D721Med (cell line): ENCODE data around the gene PRKCB.

Source experiments
- DNase-seq: peaks from one replicate; pipeline ENCODE4 v3.0.0; 2011; ENCODE audit warnings: low spot score; ENCODE audit not compliant: insufficient read length
- FAIRE-seq: peaks from 2 replicates; lab custom pipeline; 2011; peaks lifted over from hg19 to GRCh38; lab: Jason Lieb, UNC
- TF ChIP-seq, protein P1 (sequence below): IDR thresholded peaks from 2 replicates; pipeline ENCODE4 v1.5.1; 2012; ENCODE audit warnings: mild to moderate bottlenecking, control low read depth; ENCODE audit not compliant: insufficient read depth; ENCODE audit errors: missing control alignments

The PRKCB gene

DNA sequence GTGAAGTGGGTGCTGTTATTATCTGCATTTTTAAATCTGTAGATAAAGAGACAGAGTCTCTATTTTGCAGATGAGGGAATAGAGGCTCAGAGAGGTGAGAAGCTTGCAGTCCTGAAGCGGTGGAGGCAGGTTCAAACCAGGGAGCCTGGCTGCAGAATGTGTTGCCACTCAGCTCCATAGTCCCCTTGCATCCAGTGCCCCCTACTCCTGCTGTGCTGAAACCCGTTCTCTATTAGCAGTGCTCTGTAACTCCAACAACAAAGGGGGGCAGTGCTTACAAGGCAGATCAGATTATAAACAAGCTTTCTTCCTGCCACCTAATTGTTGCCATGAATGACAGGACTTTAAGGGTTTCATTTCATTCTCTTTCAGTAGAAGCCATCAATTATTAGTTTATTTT lies 302.2 kb downstream of the PRKCB start:
- FAIRE-seq = no peak
- TF ChIP-seq, protein P1, sequence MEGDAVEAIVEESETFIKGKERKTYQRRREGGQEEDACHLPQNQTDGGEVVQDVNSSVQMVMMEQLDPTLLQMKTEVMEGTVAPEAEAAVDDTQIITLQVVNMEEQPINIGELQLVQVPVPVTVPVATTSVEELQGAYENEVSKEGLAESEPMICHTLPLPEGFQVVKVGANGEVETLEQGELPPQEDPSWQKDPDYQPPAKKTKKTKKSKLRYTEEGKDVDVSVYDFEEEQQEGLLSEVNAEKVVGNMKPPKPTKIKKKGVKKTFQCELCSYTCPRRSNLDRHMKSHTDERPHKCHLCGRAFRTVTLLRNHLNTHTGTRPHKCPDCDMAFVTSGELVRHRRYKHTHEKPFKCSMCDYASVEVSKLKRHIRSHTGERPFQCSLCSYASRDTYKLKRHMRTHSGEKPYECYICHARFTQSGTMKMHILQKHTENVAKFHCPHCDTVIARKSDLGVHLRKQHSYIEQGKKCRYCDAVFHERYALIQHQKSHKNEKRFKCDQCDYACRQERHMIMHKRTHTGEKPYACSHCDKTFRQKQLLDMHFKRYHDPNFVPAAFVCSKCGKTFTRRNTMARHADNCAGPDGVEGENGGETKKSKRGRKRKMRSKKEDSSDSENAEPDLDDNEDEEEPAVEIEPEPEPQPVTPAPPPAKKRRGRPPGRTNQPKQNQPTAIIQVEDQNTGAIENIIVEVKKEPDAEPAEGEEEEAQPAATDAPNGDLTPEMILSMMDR = no peak
- no peak for DNase-seq

DNA sequence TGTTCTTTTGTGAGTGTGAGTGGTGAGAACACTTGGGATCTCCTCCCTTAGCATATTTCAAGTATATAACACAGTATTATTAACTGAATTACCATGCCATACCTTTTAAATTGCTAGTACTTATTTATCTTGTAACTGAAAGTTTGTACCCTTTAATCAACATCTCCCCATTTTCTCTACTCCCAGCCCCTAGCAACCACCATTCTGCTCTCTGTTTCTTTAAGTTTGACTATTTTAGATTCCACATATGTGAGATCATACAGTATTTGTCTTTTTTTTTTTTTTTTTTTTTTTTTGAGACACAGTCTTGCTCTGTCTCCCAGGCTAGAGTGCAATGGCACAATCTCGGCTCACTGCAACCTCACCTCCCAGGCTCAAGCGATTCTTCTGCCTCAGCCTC lies 302.8 kb downstream of the PRKCB start:
- DNase-seq (no peak), FAIRE-seq (no peak)
- TF ChIP-seq, protein P1 = no peak

DNA sequence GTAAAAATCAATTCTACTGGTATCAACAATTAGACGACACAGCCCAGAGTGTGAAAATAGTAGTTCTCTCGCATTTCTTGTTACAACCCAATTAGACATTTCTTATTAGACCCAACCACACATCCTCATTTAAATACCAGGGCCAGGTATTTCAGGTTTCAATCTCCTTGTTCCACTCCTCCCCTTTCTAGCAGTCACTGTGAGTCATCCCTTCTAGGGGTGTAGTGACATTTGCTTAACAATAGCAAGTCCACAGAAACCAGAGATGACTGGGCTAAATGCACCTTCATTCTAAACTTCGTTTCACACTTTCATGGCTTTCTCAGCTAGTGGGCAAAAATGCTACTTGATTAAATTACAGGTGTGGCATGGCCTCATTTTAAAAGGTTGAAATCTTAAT lies 303.5 kb downstream of the PRKCB start:
- DNase-seq (no peak), FAIRE-seq (no peak)
- TF ChIP-seq, protein P1 = no peak

DNA sequence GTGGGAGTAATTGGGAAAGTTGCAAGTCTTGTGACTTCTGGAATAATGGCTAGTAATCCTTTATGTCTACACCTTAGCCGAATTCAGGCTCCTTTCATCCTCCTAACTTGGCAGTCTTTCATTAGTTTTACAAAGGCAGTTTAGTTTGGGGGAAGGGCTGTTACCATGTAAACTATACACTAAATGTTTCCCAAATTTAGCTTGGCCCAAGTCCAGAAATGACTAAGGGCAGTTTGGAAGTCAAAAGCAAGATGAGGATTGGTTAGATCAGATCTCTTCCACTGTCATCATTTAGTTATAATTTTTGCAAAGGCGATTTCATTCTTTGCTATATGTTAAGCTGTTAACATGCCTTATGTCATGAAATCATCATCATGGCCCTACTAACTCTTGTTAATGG lies 304.9 kb downstream of the PRKCB start:
- FAIRE-seq = no peak
- TF ChIP-seq, protein P1 = no peak

DNA sequence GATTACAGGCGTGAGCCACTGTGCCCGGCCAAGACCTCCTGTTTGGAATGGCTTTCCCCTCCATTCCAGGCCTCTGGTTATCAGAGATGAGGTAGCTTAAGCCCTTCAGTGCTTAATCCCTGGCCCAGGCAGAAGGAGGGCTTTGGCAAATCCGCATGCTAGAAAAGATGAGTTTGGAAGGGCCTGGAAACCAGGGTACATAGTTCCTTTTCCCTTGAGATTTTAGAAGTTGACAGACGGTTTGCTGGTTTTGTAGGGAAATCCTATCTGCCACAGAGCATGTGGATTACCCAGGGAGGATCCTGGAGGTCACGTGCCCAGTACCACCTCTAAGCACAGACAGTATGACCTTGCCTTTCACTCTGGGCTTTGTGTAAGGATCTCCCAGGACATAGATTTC lies 305.7 kb downstream of the PRKCB start:
- DNase-seq (peak; percentile 30), FAIRE-seq (peak; percentile 91)
- TF ChIP-seq, protein P1 = no peak

More for the DNA sequence above, 304.9 kb downstream of the PRKCB start:
- DNase-seq = no peak

DNA sequence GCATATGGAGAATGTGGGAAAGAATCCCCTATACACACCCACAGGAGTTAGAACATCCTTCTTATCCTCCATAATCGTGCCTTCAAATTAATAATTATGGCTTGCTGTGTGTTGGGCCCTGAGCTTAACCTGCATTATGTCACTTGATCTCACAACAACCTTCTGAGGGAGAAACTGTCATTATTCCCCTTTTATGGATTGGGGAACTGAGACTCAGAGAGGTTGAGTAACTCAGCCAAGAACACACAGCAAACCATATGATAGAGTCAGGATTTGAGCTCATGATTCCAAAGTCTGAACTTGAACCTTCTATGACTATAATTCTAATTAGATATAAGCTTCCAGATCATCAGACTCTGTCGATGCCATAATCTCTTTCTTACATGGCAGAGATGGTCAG lies 306.1 kb downstream of the PRKCB start:
- FAIRE-seq = no peak
- TF ChIP-seq, protein P1 = no peak
- DNase-seq = no peak

DNA sequence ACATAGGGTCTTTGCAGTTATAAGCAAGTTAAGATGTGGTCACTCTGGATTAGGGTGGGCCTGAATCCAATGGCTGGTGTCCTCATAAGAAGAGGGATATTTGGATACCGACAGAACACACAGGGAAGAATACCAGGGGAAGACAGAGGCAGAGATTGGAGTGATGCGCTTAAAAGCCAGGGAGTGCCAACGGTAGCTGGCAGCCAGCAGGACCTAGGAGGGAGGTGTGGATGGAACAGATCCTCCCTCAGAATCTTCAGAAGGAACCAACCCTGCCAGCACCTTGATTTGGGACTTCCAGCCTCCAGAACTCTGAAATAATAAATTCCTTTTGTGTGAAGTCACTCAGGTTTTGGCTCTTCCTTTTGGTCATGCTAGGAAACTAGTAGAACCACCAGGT lies 310.1 kb downstream of the PRKCB start:
- TF ChIP-seq, protein P1 = no peak
- FAIRE-seq = no peak
- no peak for DNase-seq
